ENCODE measurements around the gene ERGIC1.

ERGIC1 gene

DNA sequence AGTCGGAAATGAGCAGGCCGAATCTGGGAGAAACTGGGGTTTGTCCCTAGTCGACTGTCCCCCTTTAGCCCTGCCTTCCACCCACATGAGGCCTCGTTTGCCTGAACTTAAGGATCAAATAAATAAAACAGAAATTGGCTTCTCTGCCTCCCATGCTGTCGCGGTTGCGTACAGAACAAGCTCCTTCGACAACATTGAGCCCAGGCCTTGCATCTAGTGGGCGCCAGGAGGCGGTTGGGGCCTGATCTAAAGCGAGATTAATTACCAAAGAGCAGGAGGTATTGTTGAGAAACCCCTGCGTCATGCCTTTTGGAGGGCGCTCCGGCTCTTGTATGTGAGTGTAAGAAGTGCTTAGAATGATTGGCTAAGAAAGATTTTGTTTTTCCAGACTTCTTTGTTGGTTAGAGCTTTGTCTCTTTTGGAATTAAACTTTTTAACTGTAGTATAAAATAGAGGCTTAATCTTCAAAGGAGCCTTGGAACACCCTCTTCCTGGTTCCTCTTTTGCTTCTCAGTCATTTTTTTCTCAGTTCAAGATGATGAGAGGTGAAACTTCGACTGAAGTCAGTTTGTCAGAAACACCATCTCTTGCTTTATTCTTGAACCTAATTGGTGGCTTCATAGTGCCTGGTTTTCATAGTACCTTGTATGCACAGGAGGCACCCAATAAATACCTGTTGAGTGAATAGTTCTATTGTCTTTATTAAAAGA is 150.3 kb downstream of the ERGIC1 start:
- peak; percentile 78 for DNase-seq (ENCODE audit: low spot score)

DNA sequence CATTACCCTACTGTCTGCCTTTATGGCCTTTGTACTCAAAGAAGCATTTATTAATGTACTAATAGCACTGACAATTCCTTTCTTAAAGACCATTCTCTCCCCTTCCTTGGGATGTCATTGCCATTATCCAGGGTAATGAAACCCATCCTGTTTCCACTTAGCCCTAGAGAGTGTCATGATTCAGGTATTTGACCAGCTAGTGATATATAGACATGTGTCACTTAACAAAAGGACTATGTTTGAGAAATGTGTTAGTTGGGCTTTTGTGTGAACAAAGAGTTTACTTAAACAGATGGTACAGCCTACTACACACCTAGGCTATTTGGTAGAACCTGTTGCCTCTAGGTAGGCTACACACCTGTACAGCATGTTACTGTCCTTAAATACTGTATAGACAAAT is 151.5 kb downstream of the ERGIC1 start:
- DNase-seq (ENCODE audit: low spot score): no peak

GRCh38 chr5:172988276-172988675 is 154.2 kb downstream of the ERGIC1 start:
- no peak for DNase-seq (ENCODE audit: low spot score)

- no peak for DNase-seq (ENCODE audit: low spot score)
Measured at GRCh38 chr5:172990776-172991175, 156.7 kb downstream of the ERGIC1 start.

- no peak for DNase-seq (ENCODE audit: low spot score)
Measured at GRCh38 chr5:172994405-172994804, 160.4 kb downstream of the ERGIC1 start.

DNA sequence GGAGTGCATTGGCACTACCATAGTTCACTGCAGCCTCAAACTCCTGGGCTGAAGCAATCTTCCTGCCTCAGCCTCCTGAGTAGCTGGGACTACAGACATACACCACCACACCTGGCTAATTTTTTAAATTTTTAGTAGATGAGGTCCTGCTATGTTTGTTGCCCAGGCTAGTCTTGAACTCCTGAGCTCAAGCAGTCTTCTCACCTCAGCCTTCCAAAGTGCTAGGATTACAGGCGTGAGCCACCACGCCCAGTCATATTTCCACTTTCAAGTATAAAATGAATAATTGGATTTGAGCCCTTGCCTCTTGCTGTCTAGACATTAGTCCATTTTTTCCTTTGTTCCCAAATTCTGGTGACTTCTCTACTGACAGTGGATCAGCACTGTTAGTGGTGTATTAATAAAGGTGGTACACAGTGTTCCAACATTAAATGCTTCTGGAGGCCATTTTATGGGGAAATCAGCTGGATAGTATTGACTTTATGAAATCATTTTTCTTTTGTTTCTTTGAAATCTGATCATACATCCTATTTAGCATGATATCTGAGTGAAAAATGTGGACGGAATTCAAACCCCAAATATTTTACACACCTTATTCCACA is 165.4 kb downstream of the ERGIC1 start:
- DNase-seq (ENCODE audit: low spot score): no peak

GRCh38 chr5:172999974-173000373 is 165.9 kb downstream of the ERGIC1 start:
- no peak for DNase-seq (ENCODE audit: low spot score)

DNA sequence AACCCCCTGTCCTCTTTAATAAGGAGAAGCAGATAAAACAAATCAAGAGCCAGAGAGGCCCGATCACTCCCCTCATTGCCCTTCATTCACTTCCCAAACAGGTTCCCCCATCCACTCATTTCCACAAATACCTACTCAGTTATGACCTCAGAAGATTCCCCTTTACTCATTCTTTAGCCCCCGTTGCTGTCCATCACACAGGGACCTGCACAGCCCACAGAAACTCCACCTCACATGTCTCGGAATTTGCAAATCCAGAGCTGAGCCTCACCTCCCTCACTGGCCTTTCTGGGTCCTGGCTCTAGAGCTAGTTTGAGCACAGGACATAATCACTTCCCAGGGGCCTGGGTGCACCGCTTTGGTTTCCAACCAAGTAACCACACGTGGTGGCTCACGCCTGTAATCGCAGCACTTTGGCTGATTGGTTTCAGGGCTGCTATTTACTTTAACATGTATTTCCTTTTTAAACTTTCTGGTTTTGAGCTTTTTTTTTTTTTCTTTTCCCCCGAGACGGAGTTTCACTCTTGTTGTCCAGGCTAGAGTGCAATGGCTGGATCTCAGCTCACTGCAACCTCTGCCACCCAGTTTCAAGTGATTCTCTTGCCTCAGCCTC is 167.3 kb downstream of the ERGIC1 start:
- no peak for DNase-seq (ENCODE audit: low spot score)
